ENCODE data around the gene SRGAP3.

The SRGAP3 gene

DNA sequence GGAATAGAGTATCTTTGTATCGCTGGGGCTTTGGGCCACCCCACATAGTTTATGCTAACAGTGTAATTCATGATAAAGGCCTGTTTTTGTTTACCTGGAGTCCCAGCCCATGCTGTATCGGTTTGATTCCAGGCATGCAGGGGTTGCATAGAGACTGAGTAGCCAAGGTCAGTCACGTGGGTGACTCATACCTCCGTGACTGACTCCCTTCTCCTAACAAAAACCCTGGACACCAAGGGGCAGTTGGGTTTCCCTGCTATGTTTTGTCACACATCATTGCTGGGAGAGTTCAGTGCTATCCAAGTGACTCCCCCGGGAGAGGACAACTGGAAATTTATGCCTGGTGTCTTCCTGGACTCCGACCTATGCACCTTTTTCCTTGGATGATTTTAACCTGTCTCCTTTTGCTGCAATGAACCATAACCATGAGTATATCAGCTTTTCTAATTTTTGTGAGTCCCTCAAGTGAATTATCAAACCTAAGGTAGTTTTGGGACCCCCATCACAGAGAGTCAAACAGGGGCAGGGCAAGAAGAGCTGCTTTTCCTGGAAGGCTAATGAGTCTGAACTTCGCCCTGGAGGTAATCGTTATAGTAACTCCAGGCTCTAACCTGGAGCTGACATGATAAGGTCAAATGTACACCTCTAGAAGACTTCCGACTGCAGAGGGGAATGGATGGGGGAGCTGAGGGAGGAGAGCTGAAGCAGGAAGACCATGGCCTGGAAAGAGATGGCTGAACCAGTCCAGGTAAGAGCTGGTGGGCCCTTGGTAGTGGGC, 57.0 kb downstream of the SRGAP3 start:
- POLR2A ChIA-PET: no interaction called here
- Histone ChIP-seq H3K9me3 (ENCODE audit: control insufficient read depth, insufficient read depth, low read depth, low read length) (no peaks in the 10 kb centered on the region), H3K36me3 (ENCODE audit: control insufficient read depth in 2 of 2, insufficient read depth in 1 of 2, low read length in 2 of 2) (no peaks in the 10 kb centered on the region), H3K4me1 (ENCODE audit: control insufficient read depth, insufficient read depth, low read length) (peaks cover 24% of the 10 kb centered on the region), H3K4me3 (ENCODE audit: low read depth, low read length) (no peak overlapping the region), H3K27ac (ENCODE audit: extremely low read depth, low read depth, low read length) (no peak overlapping the region)
- TF ChIP-seq GLIS2 (tag by site-specific recombination; IDR thresholded peaks at IDR 0.05): no peak
- TF ChIP-seq ZNF768 (tag by site-specific recombination; IDR thresholded peaks at IDR 0.05): no peak
- no peak for TF ChIP-seq ZFP41 (tag by site-specific recombination; IDR thresholded peaks at IDR 0.05; ENCODE audit: borderline replicate concordance)
- TF ChIP-seq, protein P1, sequence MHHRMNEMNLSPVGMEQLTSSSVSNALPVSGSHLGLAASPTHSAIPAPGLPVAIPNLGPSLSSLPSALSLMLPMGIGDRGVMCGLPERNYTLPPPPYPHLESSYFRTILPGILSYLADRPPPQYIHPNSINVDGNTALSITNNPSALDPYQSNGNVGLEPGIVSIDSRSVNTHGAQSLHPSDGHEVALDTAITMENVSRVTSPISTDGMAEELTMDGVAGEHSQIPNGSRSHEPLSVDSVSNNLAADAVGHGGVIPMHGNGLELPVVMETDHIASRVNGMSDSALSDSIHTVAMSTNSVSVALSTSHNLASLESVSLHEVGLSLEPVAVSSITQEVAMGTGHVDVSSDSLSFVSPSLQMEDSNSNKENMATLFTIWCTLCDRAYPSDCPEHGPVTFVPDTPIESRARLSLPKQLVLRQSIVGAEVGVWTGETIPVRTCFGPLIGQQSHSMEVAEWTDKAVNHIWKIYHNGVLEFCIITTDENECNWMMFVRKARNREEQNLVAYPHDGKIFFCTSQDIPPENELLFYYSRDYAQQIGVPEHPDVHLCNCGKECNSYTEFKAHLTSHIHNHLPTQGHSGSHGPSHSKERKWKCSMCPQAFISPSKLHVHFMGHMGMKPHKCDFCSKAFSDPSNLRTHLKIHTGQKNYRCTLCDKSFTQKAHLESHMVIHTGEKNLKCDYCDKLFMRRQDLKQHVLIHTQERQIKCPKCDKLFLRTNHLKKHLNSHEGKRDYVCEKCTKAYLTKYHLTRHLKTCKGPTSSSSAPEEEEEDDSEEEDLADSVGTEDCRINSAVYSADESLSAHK (tag by site-specific recombination; IDR thresholded peaks at IDR 0.05): no peak
- TF ChIP-seq, protein P2, sequence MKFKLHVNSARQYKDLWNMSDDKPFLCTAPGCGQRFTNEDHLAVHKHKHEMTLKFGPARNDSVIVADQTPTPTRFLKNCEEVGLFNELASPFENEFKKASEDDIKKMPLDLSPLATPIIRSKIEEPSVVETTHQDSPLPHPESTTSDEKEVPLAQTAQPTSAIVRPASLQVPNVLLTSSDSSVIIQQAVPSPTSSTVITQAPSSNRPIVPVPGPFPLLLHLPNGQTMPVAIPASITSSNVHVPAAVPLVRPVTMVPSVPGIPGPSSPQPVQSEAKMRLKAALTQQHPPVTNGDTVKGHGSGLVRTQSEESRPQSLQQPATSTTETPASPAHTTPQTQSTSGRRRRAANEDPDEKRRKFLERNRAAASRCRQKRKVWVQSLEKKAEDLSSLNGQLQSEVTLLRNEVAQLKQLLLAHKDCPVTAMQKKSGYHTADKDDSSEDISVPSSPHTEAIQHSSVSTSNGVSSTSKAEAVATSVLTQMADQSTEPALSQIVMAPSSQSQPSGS (tag by site-specific recombination; IDR thresholded peaks at IDR 0.05; ENCODE audit: low read depth): no peak
- TF ChIP-seq, protein P3, sequence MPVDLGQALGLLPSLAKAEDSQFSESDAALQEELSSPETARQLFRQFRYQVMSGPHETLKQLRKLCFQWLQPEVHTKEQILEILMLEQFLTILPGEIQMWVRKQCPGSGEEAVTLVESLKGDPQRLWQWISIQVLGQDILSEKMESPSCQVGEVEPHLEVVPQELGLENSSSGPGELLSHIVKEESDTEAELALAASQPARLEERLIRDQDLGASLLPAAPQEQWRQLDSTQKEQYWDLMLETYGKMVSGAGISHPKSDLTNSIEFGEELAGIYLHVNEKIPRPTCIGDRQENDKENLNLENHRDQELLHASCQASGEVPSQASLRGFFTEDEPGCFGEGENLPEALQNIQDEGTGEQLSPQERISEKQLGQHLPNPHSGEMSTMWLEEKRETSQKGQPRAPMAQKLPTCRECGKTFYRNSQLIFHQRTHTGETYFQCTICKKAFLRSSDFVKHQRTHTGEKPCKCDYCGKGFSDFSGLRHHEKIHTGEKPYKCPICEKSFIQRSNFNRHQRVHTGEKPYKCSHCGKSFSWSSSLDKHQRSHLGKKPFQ (tag by site-specific recombination; IDR thresholded peaks at IDR 0.05): no peak
- TF ChIP-seq ZNF585B (tag by site-specific recombination; IDR thresholded peaks at IDR 0.05): no peak
- no peak for TF ChIP-seq ZNF146 (tag by site-specific recombination; IDR thresholded peaks at IDR 0.05)
- no peak for TF ChIP-seq ZNF830 (tag by site-specific recombination; IDR thresholded peaks at IDR 0.05; ENCODE audit: low read depth)
- TF ChIP-seq ZBTB1 (tag by site-specific recombination; IDR thresholded peaks at IDR 0.05): no peak
- TF ChIP-seq ZNF350 (tag by site-specific recombination; IDR thresholded peaks at IDR 0.05): no peak
- TF ChIP-seq ZNF701 (tag by site-specific recombination; IDR thresholded peaks at IDR 0.05): no peak
- TF ChIP-seq ZSCAN30 (tag by site-specific recombination; IDR thresholded peaks at IDR 0.05): no peak
- TF ChIP-seq MEIS1 (CRISPR knock-in tag; IDR thresholded peaks at IDR 0.05; ENCODE audit: borderline replicate concordance): no peak
- no peak for TF ChIP-seq ZNF677 (tag by site-specific recombination; IDR thresholded peaks at IDR 0.05)
- TF ChIP-seq, protein P4, sequence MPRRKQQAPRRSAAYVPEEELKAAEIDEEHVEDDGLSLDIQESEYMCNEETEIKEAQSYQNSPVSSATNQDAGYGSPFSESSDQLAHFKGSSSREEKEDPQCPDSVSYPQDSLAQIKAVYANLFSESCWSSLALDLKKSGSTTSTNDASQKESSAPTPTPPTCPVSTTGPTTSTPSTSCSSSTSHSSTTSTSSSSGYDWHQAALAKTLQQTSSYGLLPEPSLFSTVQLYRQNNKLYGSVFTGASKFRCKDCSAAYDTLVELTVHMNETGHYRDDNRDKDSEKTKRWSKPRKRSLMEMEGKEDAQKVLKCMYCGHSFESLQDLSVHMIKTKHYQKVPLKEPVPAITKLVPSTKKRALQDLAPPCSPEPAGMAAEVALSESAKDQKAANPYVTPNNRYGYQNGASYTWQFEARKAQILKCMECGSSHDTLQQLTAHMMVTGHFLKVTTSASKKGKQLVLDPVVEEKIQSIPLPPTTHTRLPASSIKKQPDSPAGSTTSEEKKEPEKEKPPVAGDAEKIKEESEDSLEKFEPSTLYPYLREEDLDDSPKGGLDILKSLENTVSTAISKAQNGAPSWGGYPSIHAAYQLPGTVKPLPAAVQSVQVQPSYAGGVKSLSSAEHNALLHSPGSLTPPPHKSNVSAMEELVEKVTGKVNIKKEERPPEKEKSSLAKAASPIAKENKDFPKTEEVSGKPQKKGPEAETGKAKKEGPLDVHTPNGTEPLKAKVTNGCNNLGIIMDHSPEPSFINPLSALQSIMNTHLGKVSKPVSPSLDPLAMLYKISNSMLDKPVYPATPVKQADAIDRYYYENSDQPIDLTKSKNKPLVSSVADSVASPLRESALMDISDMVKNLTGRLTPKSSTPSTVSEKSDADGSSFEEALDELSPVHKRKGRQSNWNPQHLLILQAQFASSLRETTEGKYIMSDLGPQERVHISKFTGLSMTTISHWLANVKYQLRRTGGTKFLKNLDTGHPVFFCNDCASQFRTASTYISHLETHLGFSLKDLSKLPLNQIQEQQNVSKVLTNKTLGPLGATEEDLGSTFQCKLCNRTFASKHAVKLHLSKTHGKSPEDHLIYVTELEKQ (tag by site-specific recombination; IDR thresholded peaks at IDR 0.05; ENCODE audit: borderline replicate concordance): no peak
- TF ChIP-seq ZBTB7A (tag by site-specific recombination; IDR thresholded peaks at IDR 0.05; ENCODE audit: low read depth): no peak
- TF ChIP-seq SP2 (tag by site-specific recombination; IDR thresholded peaks at IDR 0.05): no peak
- TF ChIP-seq ZNF514 (tag by site-specific recombination; IDR thresholded peaks at IDR 0.05): no peak
- CTCF ChIA-PET: interaction anchor here (1.0 kb wide), 1 partner anchor 205 kb away, joined by 4 read pairs; no protein-coding TSS in a partner anchor
